ENCODE results near the gene SLC5A10.

SLC5A10 gene

GRCh38 chr17:18987862-18988545 lies 36.0 kb downstream of the SLC5A10 start:
- no peak for DNase-seq

DNA sequence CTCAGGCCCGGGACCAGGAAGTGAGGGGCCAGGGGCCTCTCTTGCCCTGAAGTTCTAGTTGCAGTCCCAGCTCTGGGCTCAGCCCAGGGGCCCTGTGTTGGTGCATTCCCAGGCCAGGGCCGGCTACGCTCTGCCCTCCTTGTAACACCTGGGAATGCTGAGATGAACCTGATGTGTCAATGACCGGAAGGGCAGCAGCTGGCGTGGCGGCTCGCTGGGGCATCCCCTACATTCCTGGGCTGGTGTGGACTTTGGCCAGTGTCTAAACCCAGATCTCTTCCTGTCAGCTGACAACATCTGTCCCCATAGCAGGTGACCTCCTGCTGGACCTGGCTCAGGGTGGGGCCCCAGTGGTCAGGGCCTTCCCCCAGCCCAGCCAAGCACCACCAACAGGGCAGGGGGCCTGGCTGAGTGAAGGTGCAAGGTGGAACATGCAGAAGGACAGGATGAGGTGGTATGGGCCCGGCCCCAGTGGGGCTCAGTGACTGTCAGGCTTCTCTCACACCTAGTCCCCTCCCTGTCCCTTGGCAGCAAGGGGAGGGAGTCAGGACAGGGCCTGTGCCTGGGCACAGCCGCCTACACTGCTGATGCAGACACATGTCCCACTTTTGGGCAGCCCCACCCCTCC lies 36.7 kb downstream of the SLC5A10 start:
- no peak for DNase-seq

- no peak for DNase-seq
These were observed 38.4 kb downstream of the SLC5A10 start for GRCh38 chr17:18990331-18990730.

GRCh38 chr17:18991531-18992315 lies 39.8 kb downstream of the SLC5A10 start:
- DNase-seq: no peak

DNA sequence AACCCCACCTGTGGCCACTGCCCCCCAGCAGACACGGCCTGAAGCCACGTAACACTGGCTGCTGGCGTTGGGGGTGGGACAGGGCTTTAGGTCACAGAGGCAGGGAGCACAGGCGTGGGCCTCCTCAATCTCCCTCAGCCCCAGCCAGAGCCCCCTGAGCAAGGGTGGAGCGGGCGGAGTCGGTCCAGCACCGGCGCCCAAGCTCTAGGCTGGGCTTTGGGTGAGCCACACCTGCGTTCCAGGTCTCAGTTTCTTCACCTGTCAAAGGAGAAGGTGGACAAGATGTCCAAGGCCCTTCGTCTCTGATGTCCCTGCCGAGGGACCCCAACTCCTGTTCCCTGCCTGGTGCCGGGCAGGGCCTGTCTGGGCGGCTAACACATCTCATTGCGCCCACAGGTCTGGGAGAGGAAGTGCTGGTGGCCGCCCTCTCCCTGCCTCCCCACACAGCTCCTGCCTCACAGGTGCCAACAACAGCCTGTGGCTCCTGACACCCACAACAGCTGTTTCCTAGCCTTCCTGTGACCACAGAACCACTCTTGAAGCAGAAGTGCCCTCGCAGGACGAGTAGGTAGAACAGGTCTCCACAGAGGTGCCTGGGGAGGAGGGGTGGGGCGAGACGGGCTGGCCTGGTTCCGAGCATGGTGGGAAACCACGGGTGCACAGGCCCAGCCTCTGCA lies 40.6 kb downstream of the SLC5A10 start:
- DNase-seq: no peak

DNA sequence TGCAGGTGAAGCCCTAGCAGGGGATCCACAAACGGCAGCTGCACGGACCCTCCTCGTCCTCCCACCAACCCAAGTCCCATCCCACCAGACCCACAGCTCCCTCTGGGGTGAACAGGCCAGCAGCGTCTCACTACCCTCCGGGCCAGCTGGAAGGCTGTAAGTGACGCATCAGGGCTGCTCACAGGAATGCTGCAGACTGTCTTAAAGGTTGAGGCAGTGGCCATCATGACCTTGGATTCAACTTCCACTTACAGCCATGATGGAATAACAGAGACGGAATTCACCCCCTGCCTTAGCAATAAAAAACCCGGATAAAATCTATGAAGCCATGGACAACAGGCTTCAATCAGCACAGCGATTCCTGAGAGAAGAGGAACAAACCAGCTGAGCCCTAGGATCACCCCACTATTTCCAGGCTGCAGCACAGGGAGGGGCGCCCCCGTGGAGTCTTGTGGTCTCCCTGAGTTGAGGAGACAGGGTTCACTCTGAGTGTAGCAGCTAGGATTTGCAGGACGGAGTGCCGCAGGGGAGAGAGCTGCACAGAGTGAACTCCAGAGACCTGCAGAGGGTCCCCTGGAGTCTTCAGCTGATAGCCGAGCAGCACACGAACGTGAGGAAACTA lies 42.1 kb downstream of the SLC5A10 start:
- DNase-seq: no peak

DNA sequence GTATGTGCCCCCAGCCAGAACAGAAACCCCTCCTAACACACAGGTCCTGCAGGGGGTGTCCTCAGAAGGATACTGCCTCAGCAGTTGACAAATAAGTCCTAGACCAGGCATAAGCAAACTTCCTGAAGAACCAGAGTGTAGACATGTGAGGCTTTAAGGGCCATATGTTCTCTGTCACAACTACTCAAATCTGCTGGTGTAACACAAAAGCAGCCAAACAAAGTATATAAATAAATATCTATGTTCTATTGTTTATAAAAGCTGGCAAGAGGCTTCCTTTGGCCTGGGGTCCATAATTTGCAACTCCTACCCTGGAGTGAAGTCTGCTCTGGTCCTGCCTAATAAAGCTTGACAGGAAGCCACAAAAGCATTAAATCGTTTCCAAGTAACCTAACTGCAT lies 42.7 kb downstream of the SLC5A10 start:
- no peak for DNase-seq

DNA sequence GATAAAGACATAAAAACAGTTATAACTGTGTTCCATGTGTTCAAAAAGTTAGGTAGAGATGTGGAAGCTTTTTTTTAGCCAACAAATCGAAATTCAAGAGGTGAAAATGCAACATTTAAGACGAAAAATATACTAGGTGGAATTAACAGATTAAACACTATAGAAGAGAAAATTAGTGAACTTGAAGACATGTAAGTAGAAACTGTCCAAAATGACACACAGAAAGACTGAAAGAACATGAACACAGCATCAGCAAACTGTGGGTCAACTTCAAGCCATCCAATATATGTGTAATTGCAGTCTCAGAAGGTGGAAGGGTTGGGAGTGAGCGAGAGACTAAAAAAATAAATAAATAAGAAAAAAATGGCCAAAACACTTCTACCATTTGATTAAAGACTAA lies 43.3 kb downstream of the SLC5A10 start:
- no peak for DNase-seq

DNA sequence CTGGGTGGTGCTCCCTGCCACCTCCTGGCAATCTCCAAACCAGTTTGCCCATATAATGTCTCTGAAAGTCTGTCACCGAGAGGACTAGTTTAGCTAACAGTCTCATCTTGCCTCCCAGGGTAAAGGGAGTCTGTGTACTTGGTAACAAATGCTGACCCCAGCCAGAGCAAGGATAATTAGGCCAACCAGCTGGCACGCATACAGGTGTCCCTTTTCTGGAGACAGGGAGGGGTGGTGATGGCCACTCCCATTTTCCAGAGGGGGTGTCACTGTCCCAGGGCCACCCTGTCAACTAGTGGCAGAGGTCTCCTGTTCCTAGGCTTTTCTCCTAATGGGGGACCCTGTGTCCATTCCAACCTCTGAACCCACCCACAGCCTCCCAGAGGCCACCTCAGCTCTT lies 44.5 kb downstream of the SLC5A10 start:
- DNase-seq: no peak

DNA sequence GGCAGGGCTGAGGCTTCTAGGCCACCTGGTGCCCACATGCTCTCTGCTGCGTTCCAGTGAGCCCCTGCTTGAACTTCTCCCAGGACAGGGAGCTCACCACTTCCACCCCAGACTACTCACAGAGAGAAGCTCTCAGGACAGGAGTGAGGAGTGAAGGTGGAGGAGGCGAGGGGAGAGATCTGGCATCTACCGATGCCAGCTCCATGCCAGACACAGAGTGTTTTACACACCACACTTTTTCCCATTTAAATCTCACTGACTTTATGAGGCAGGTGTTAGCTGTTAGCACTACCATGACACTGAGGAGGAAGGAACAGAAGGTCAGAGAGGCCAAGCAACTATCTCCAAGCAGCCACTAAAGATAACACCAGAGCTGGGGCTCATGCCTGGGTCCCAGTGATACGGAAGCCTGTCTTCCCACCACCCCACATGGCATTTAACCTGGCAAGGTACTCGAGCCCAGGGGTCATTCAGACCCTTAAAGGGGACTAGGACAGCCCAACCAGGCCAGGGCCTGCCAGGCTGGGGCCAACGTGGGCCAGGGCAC lies 45.8 kb downstream of the SLC5A10 start:
- DNase-seq: no peak

DNA sequence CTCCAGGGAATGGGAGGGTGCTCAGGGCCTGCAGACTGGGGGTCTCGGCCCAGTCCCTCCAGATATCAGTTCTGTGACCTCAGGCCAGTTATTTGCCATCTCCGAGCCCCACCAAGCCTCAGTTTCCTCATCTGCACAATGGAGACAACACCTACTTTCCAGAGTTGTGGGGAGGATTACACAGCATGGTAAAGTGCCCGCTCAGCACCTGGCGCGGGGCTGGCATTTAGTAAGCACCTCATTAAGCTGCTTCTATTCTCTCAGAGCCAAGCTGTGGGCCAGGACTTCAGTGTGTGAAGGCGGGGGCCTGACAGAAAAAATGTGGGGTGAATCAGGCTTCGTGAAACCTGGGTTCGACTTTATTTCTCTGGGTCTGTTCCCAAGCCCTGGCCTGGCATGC lies 47.4 kb downstream of the SLC5A10 start:
- no peak for DNase-seq

DNA sequence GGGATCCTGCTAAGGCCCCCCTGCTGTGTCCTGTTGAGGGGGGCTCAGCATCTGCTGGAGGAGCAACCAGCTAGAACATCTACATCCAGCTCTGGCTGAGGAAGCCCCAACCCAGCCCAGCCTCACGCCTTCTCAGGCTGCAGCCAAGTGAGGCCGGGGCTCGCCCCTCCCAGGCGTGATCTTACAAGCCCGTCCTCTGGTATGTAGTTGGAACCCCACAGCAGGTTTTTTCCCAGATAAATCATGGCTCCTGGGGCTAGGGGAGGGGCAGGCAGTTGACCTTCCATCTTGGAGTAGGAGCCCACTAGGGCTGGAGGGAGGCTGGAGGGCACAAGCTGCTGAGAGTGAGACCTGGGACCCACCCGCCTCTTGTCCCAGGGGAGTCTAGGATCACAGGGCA lies 47.9 kb downstream of the SLC5A10 start:
- no peak for DNase-seq

DNA sequence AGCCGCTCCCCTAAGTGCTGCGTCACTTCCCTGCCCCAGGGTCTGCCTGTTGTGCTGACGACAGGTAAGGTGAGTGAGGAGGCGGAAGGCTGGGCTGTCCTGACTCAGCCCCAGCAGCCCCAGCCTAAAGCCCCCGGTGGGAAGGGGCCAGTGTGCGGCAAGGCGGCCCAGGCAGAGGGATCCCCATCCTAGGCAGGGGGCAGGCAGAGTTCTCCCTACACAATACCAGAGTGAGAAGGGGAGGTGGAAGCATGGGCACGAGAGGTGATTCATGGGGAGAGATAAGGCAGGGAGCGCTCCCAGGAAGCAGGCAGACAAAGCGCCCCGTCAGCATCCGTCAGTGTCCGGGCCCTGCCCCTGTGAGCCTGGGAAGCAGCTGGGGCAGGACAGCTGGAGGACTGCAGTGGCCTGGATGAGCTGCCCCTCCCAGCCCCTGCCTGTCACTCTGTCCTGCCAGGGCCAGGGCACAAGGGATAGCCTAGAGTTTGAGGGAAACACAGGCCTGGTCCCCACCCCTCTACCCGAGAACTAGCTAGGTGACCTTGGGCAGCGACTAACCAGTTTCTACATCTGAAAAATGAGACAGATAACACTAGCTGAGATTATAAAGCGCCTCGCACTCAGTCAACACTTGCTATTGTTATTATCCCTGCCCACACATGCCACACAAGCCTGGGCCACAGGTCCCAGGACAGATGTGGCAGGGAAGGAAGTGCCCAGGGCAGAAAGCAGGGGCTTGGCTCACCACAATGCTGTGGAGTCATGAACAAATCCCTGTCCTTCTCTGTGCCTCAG lies 48.8 kb downstream of the SLC5A10 start:
- no peak for DNase-seq

GRCh38 chr17:19001907-19002590 lies 50.1 kb downstream of the SLC5A10 start:
- DNase-seq: no peak

GRCh38 chr17:19002805-19003542 lies 51.0 kb downstream of the SLC5A10 start:
- no peak for DNase-seq

- no peak for DNase-seq
These were observed 51.8 kb downstream of the SLC5A10 start for GRCh38 chr17:19003543-19004420.

DNA sequence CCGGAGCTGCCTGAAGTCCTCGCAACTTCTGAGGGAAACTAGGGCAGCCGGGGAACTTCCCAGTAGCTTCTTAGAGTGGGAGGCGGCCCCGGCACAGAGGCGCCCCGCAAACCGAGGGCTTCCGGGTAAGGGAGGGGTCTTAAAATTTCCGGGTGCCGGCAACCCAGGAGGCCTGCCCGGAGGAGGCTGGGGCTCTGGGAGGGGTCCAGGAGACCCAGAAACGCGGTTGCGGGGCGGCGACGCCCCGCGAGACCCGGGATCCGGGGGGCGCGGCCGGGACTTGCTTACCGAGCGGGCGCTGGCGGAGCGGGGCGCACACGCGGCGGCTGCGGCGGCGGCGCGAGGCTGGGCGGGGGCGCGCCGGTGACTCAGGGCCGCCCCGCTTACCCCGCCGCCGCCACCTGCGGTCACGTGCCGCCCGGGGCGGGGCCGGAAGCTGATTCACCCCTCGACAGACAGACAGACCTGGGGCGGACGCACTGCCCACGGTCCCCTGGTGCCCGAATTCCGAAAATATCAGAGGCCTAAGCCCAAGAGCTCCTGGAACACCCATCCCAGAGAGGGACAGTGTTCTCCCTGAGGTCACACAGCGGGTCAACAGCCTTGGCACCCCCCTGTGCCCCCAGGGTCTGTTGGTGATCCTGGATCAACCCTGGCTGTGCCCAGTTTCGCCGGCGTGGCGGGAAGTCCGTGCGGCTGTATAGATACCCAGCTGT lies 52.6 kb downstream of the SLC5A10 start, which contains the start of gene FAM83G:
FAM83G (minus strand) TSS at position 344 of the 716 bp plus-strand sequence. CDS start 723 bp downstream, outside the sequence.
- DNase-seq: no peak

GRCh38 chr17:19005137-19005773 lies 53.3 kb downstream of the SLC5A10 start:
- no peak for DNase-seq
